CD14-positive monocyte (primary cell): ENCODE results near the gene MIOX. TPM values are rescaled to one million over a fixed set of nuclear protein-coding genes. Genes with fewer than 3 reads are reported as not detected.

Experiments used
- DNase-seq, 3 donors: peaks; one replicate each; pipeline ENCODE4 v3.0.0-alpha.2; 2011 to 2022
- H2AFZ ChIP-seq: 2 replicates; pipeline ENCODE4 v1.6.0; 2012; ENCODE audit warnings: mild to moderate bottlenecking, low read depth, low read length, inconsistent platforms; ENCODE audit not compliant: insufficient read depth, poor library complexity, severe bottlenecking
- H3K27ac ChIP-seq, 2 donors: 1 replicate in 1 of 2; 2 replicates in 1 of 2; pipeline ENCODE4 v1.5.1; 2012 to 2013; ENCODE audit warnings: low read length in 2 of 2, control low read depth in 1 of 2, inconsistent platforms in 1 of 2, low read depth in 1 of 2, mild to moderate bottlenecking in 1 of 2
- H3K27me3 ChIP-seq, 2 donors: one replicate each; pipeline versions ENCODE4 v1.6.0 to v1.6.1; 2011 to 2013; ENCODE audit warnings: low read length in 2 of 2; ENCODE audit not compliant: control insufficient read depth in 2 of 2, insufficient read depth in 2 of 2
- H3K36me3 ChIP-seq, 2 donors: replicated peaks in 1 of 2; 1 replicate in 1 of 2; 2 replicates in 1 of 2; pipeline versions ENCODE4 v1.5.1 to v1.6.1; 2012 to 2013; ENCODE audit warnings: low read length in 2 of 2, control low read depth in 1 of 2, inconsistent platforms in 1 of 2, mild to moderate bottlenecking in 1 of 2; ENCODE audit not compliant: insufficient read depth in 2 of 2, control insufficient read depth in 1 of 2
- H3K4me1 ChIP-seq, 2 donors: 1 replicate in 1 of 2; 2 replicates in 1 of 2; pipeline versions ENCODE4 v1.5.1 to v1.6.1; 2012 to 2013; ENCODE audit warnings: low read length in 2 of 2, control low read depth in 1 of 2, inconsistent platforms in 1 of 2, mild to moderate bottlenecking in 1 of 2, moderate library complexity in 1 of 2; ENCODE audit not compliant: insufficient read depth in 2 of 2, control insufficient read depth in 1 of 2
- H3K4me2 ChIP-seq: replicated peaks from 2 replicates; pipeline ENCODE3; 2012; ENCODE audit warnings: low read length, moderate library complexity, mild to moderate bottlenecking; ENCODE audit not compliant: poor library complexity, severe bottlenecking; ENCODE audit errors: extremely low read depth
- H3K4me3 ChIP-seq, 3 experiments: fragments of 200-600 bp in 1 of 3; sonication (generic) in 1 of 3; replicated peaks in 1 of 3; 1 replicate in 2 of 3; 2 replicates in 1 of 3; pipeline ENCODE4 v1.5.1; 2011 to 2013; ENCODE audit warnings: low read length in 3 of 3, mild to moderate bottlenecking in 3 of 3, control low read depth in 2 of 3, low read depth in 2 of 3, inconsistent platforms in 1 of 3, moderate library complexity in 1 of 3
- H3K79me2 ChIP-seq: 2 replicates; pipeline ENCODE4 v1.6.0; 2012; ENCODE audit warnings: mild to moderate bottlenecking, control low read depth, inconsistent platforms, low read length, moderate library complexity; ENCODE audit not compliant: insufficient read depth
- H3K9ac ChIP-seq: 2 replicates; pipeline ENCODE4 v1.6.0; 2017; ENCODE audit warnings: low read length, mild to moderate bottlenecking; ENCODE audit not compliant: insufficient read depth, poor library complexity, severe bottlenecking
- H3K9me3 ChIP-seq, 2 donors: replicated peaks in 1 of 2; 1 replicate in 1 of 2; 2 replicates in 1 of 2; pipeline versions ENCODE4 v1.5.1 to v1.6.1; 2012 to 2013; ENCODE audit warnings: low read length in 2 of 2, control low read depth in 1 of 2; ENCODE audit not compliant: control insufficient read depth in 1 of 2, insufficient read depth in 1 of 2
- H4K20me1 ChIP-seq: 2 replicates; pipeline ENCODE4 v1.6.0; 2012; ENCODE audit warnings: mild to moderate bottlenecking, low read length, control low read depth, moderate library complexity; ENCODE audit not compliant: insufficient read depth
- H3K27ac Mint-ChIP-seq, 7 donors: one replicate each; pipeline ENCODE4 v1.8.0; 2020; ENCODE audit warnings: mild to moderate bottlenecking in 7 of 7, mixed read lengths in 7 of 7, moderate library complexity in 6 of 7, inconsistent platforms in 2 of 7
- H3K27me3 Mint-ChIP-seq, 3 donors: one replicate each; pipeline ENCODE4 v1.8.0; 2021 to 2022; ENCODE audit warnings: low read depth in 3 of 3, mild to moderate bottlenecking in 3 of 3, mixed read lengths in 3 of 3, moderate library complexity in 3 of 3, inconsistent platforms in 1 of 3
- H3K36me3 Mint-ChIP-seq, 2 donors: one replicate each; pipeline ENCODE4 v1.8.0; 2020; ENCODE audit warnings: mixed read lengths in 2 of 2, inconsistent platforms in 1 of 2, mild to moderate bottlenecking in 1 of 2
- H3K4me1 Mint-ChIP-seq: one replicate; pipeline ENCODE4 v1.8.0; 2020; ENCODE audit warnings: mild to moderate bottlenecking, mixed read lengths
- H3K4me3 Mint-ChIP-seq, 2 donors: one replicate each; pipeline ENCODE4 v1.8.0; 2020; ENCODE audit warnings: mild to moderate bottlenecking in 2 of 2, mixed read lengths in 2 of 2, moderate library complexity in 1 of 2
- H3K9me3 Mint-ChIP-seq, 7 donors: one replicate each; pipeline ENCODE4 v1.8.0; 2020 to 2022; ENCODE audit warnings: mixed read lengths in 7 of 7, mild to moderate bottlenecking in 6 of 7, moderate library complexity in 6 of 7, inconsistent platforms in 2 of 7
- WGBS: methylation state at CpG from one replicate; pipeline ENCODE4 v1.1.5; 2013; ENCODE audit warnings: missing lambda C conversion rate; ENCODE audit not compliant: insufficient coverage; 5-methylcytosine and 5-hydroxymethylcytosine counted together
- intact Hi-C, 2 donors: fragments of 100-400 bp; cut with micrococcal nuclease; formaldehyde crosslinking; loops; one replicate each; pipeline versions ENCODE4 v1.15.0 to v1.15.1; 2023
- polyA plus RNA-seq, 3 donors: library from polyadenylated mRNA; depleted of rRNA in 1 of 3; unstranded in 2 of 3; stranded (reverse) in 1 of 3; fragments of 300-500 nt in 2 of 3; fragments of >200 nt in 1 of 3; fragmentation: Illumina TruSeq in 2 of 3; gene quantifications; 1 replicate in 2 of 3; 2 replicates in 1 of 3; pipeline ENCODE4 v1.2.3, GENCODE V29; 2012 to 2021
- TF ChIP-seq, protein P1 (sequence below): fragments of 200-600 bp; IDR thresholded peaks from one replicate; pipeline ENCODE4 v1.8.0; 2022; ENCODE audit warnings: antibody characterized with exemption, mild to moderate bottlenecking

MIOX gene
- polyA plus RNA-seq, 3 donors: not detected

DNA sequence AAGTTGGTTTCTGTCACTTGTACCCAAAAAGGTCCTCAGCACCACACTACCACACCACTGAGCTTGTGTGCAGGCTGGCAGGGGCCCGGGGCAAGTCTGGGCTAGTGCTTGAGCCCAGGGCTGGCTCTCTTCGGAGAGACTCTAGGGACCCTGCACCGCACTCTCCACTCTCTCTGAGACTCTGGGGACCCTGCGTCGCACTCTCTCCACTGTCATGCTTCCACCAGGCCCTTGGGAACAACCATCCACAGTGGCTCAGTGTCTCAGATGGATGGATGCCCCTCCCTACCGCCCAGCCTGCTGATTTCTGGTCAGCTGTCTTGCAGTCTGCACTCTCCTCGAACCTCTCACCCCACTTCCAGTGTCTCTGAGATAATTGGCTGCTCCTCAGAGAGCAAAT, 9.8 kb upstream of the MIOX start:
- no peak for DNase-seq
- intact Hi-C loops: no loop called here
- H3K27me3 Mint-ChIP-seq: peaks cover 30 to 54% (median 40%) of the 10 kb centered on the region in 3 donors
- Histone ChIP-seq H3K36me3 (no peaks in the 10 kb centered on the region), H3K9ac (no peak overlapping the region), H3K4me3 (no peak overlapping the region), H3K79me2 (peaks cover 26% of the 10 kb centered on the region), H4K20me1 (peaks cover 25% of the 10 kb centered on the region), H3K27ac (no peak overlapping the region), H3K4me1 (peaks cover 25 to 43% of the 10 kb centered on the region in 2 donors), H2AFZ (no peak overlapping the region), H3K4me2 (no peak overlapping the region), H3K27me3 (peaks cover 4 to 30% of the 10 kb centered on the region in 2 donors), H3K9me3 (no peaks in the 10 kb centered on the region)
- no peak overlapping the region for H3K27ac Mint-ChIP-seq
- peaks cover 4 to 7% of the 10 kb centered on the region in 2 donors for H3K36me3 Mint-ChIP-seq
- peaks cover 29% of the 10 kb centered on the region for H3K4me1 Mint-ChIP-seq
- H3K9me3 Mint-ChIP-seq: peaks cover 0 to 9% (median 6%) of the 10 kb centered on the region in 7 donors
- WGBS: 89% methylated on average over 5 of the region's 7 CpGs
- H3K4me3 Mint-ChIP-seq: peak overlapping the region in 1 of 2 donors; percentile 7
- TF ChIP-seq, protein P1, sequence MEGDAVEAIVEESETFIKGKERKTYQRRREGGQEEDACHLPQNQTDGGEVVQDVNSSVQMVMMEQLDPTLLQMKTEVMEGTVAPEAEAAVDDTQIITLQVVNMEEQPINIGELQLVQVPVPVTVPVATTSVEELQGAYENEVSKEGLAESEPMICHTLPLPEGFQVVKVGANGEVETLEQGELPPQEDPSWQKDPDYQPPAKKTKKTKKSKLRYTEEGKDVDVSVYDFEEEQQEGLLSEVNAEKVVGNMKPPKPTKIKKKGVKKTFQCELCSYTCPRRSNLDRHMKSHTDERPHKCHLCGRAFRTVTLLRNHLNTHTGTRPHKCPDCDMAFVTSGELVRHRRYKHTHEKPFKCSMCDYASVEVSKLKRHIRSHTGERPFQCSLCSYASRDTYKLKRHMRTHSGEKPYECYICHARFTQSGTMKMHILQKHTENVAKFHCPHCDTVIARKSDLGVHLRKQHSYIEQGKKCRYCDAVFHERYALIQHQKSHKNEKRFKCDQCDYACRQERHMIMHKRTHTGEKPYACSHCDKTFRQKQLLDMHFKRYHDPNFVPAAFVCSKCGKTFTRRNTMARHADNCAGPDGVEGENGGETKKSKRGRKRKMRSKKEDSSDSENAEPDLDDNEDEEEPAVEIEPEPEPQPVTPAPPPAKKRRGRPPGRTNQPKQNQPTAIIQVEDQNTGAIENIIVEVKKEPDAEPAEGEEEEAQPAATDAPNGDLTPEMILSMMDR: no peak

DNA sequence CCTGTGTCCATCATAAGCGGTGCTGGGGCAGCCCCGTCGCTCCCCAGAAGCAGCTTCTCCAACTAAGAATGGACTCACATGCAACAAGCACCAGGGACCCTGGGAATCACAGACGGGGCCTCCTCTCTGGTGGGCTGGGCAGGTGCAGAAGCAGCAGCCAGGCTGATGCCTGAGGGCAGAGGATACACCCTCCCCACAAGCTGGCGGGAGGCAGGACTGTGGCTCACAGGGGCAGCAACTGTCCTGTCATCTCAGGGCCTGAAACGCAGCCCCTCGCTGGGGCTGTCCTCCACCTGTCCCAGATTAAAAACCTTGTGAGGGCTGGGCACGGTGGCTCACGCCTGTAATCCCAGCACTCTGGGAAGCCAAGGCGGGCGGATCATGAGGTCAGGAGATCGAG, 8.7 kb upstream of the MIOX start:
- Histone ChIP-seq H3K4me1 (peaks cover 22 to 36% of the 10 kb centered on the region in 2 donors), H3K9me3 (no peaks in the 10 kb centered on the region), H4K20me1 (peaks cover 14% of the 10 kb centered on the region), H3K36me3 (no peaks in the 10 kb centered on the region), H3K27me3 (peaks cover 9 to 40% of the 10 kb centered on the region in 2 donors), H3K4me2 (no peak overlapping the region), H2AFZ (no peak overlapping the region), H3K9ac (no peak overlapping the region), H3K27ac (no peak overlapping the region), H3K4me3 (no peak overlapping the region), H3K79me2 (peaks cover 15% of the 10 kb centered on the region)
- 98% methylated on average over 5 of the region's 12 CpGs for WGBS
- no peak for DNase-seq
- H3K27ac Mint-ChIP-seq: no peak overlapping the region
- peaks cover 0 to 12% (median 6%) of the 10 kb centered on the region in 7 donors for H3K9me3 Mint-ChIP-seq
- TF ChIP-seq, protein P1: no peak
- intact Hi-C loops: no loop called here
- peaks cover 33 to 64% (median 42%) of the 10 kb centered on the region in 3 donors for H3K27me3 Mint-ChIP-seq
- H3K36me3 Mint-ChIP-seq: peaks cover 4% of the 10 kb centered on the region in 2 donors
- peak overlapping the region in 1 of 2 donors; percentile 39 for H3K4me3 Mint-ChIP-seq
- H3K4me1 Mint-ChIP-seq: peaks cover 19% of the 10 kb centered on the region
